PC-9 (cell line): ENCODE data around the gene ENTHD1. TPM values are rescaled to one million over a fixed set of nuclear protein-coding genes. Genes with fewer than 3 reads are reported as not detected.

Experiments
- BruUV-seq: library from RNA; stranded (reverse); fragments of 400-500 nt; replicated peaks from 2 replicates; lab custom pipeline; 2021; lab: Mats Ljungman, UMichigan
- CTCF ChIA-PET: fragments of 300-600 bp; sonication (Branson Sonifier 250); formaldehyde crosslinking; loops from one replicate; lab custom pipeline; 2022; ENCODE audit warnings: antibody characterized with exemption; lab: Charles Lee
- POLR2A ChIA-PET: fragments of 300-600 bp; sonication (Branson Sonifier 250); formaldehyde crosslinking; loops from one replicate; lab custom pipeline; 2022; ENCODE audit warnings: antibody characterized with exemption; ENCODE audit not compliant: unreplicated experiment; lab: Charles Lee
- DNase-seq, 2 experiments: peaks; one replicate each; pipeline versions ENCODE4 v3.0.0 to v3.0.0-alpha.2; 2015 to 2022; ENCODE audit warnings: mixed read lengths in 1 of 2
- H2AFZ ChIP-seq: fragments of 200-600 bp; sonication (generic); 2 replicates; pipeline ENCODE4 v1.8.1; 2017; ENCODE audit warnings: antibody characterized with exemption
- H3F3A ChIP-seq: fragments of 200-600 bp; sonication (generic); 2 replicates; pipeline ENCODE4 v1.8.1; 2017; ENCODE audit warnings: antibody characterized with exemption, mild to moderate bottlenecking, low read depth; ENCODE audit not compliant: insufficient read depth
- H3K27ac ChIP-seq: fragments of 200-600 bp; sonication (generic); 2 replicates; pipeline ENCODE4 v1.6.1; 2016; ENCODE audit warnings: mixed run types
- H3K27me3 ChIP-seq: fragments of 200-600 bp; sonication (generic); 2 replicates; pipeline ENCODE4 v1.6.1; 2016; ENCODE audit warnings: low read depth, mixed run types; ENCODE audit not compliant: insufficient read depth
- H3K36me3 ChIP-seq: fragments of 200-600 bp; sonication (generic); 2 replicates; pipeline ENCODE4 v1.6.1; 2016; ENCODE audit warnings: low read depth, mixed run types
- H3K4me1 ChIP-seq: fragments of 200-600 bp; sonication (generic); replicated peaks from 2 replicates; pipeline ENCODE4 v1.6.1; 2016; ENCODE audit warnings: mixed run types; ENCODE audit not compliant: insufficient read depth
- H3K4me2 ChIP-seq: fragments of 200-600 bp; sonication (generic); 2 replicates; pipeline ENCODE4 v1.6.1; 2017; ENCODE audit warnings: mixed run types
- H3K4me3 ChIP-seq: fragments of 200-600 bp; sonication (generic); 2 replicates; pipeline ENCODE4 v1.6.1; 2016; ENCODE audit warnings: mixed run types
- H3K79me2 ChIP-seq: fragments of 200-600 bp; sonication (generic); 2 replicates; pipeline ENCODE4 v1.6.1; 2017; ENCODE audit warnings: low read depth, mixed run types
- H3K9me2 ChIP-seq: fragments of 200-600 bp; sonication (generic); 2 replicates; pipeline ENCODE4 v1.8.1; 2017; ENCODE audit warnings: mild to moderate bottlenecking; ENCODE audit not compliant: insufficient read depth
- H3K9me3 ChIP-seq: fragments of 200-600 bp; sonication (generic); 2 replicates; pipeline ENCODE4 v1.8.1; 2016; ENCODE audit warnings: low read depth; ENCODE audit not compliant: insufficient read depth
- H4K20me1 ChIP-seq: fragments of 200-600 bp; sonication (generic); 2 replicates; pipeline ENCODE4 v1.8.1; 2017; ENCODE audit not compliant: insufficient read depth
- EZH2 ChIP-seq: fragments of 200-600 bp; sonication (generic); IDR thresholded peaks from 2 replicates; pipeline ENCODE4 v1.8.0; 2017; ENCODE audit warnings: antibody characterized with exemption, low read depth
- intact Hi-C: fragments of 100-400 bp; cut with micrococcal nuclease; formaldehyde crosslinking; loops from one replicate; pipeline ENCODE4 v1.10.0; 2022; ENCODE audit not compliant: unreplicated experiment
- total RNA-seq: library from RNA; stranded (reverse); gene quantifications from 2 replicates; pipeline ENCODE4 v1.2.3, GENCODE V29; 2021
- TF ChIP-seq, protein P1 (sequence below): fragments of 200-600 bp; sonication (generic); conservative IDR thresholded peaks from 2 replicates; pipeline ENCODE4 v1.6.1; 2017; ENCODE audit warnings: mixed run types, antibody characterized with exemption, mild to moderate bottlenecking, moderate library complexity

The ENTHD1 gene
- total RNA-seq, 1 experiment from 2014 or later, result not detected

DNA sequence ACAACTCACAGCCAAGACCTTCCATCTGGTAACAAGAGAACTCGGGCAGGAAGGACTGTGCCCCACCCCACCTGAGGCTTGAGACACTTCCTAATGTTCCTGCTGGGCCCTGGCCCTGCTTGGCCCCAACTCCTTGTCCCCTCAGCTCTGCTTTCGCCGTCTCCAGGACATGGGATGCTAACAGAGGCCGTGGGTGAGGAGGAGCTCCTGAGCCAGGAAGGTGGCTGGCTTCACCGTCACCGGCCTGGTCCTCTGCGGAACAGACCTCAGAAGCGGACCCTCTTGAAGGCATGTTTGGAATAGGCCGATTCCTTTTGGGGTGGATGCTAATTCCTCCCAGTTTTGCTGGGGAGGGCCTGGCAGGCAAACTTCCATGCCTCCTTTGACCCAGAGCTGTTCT lies 168.7 kb downstream of the ENTHD1 start:
- intact Hi-C loops, result no loop called here
- TF ChIP-seq, protein P1, sequence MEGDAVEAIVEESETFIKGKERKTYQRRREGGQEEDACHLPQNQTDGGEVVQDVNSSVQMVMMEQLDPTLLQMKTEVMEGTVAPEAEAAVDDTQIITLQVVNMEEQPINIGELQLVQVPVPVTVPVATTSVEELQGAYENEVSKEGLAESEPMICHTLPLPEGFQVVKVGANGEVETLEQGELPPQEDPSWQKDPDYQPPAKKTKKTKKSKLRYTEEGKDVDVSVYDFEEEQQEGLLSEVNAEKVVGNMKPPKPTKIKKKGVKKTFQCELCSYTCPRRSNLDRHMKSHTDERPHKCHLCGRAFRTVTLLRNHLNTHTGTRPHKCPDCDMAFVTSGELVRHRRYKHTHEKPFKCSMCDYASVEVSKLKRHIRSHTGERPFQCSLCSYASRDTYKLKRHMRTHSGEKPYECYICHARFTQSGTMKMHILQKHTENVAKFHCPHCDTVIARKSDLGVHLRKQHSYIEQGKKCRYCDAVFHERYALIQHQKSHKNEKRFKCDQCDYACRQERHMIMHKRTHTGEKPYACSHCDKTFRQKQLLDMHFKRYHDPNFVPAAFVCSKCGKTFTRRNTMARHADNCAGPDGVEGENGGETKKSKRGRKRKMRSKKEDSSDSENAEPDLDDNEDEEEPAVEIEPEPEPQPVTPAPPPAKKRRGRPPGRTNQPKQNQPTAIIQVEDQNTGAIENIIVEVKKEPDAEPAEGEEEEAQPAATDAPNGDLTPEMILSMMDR, result no peak
- TF ChIP-seq EZH2, result no peak
- H4K20me1 ChIP-seq, result no peaks in the 10 kb centered on the region
- H3K9me3 ChIP-seq, result no peaks in the 10 kb centered on the region
- no peak overlapping the region for H2AFZ ChIP-seq
- no peaks in the 10 kb centered on the region for H3K4me1 ChIP-seq
- DNase-seq, result no peak
- no peaks in the 10 kb centered on the region for H3F3A ChIP-seq
- no peak overlapping the region for H3K27ac ChIP-seq
- ChIA-PET POLR2A (no interaction called here), CTCF (no interaction called here)
- H3K27me3 ChIP-seq, result peaks cover 60% of the 10 kb centered on the region
- no peaks in the 10 kb centered on the region for H3K9me2 ChIP-seq
- H3K36me3 ChIP-seq, result no peaks in the 10 kb centered on the region
- H3K4me3 ChIP-seq, result no peak overlapping the region
- H3K4me2 ChIP-seq, result no peak overlapping the region
- no peaks in the 10 kb centered on the region for H3K79me2 ChIP-seq
- BruUV-seq, result no TSS peak

DNA sequence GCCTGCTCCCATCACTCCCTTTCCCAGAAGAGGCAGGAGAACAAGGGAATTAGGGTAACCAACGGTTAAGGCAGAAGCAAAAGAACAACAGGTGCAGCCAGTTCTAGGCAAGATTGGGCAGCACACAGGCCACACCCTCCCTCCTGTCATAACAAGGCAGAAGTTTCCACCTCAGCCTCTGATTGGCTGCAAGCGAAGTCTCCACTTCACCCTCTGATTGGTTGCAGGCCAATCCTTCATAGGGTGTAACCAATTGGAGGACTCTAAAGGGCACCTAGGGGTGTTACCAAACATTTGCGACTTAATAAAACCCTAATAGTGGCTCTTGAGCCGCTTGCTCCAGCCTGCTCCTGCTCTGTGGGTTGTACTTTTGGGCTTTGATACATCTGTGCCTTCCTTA lies 169.2 kb downstream of the ENTHD1 start:
- Histone ChIP-seq H3K4me2 (no peak overlapping the region), H3K27me3 (peaks cover 65% of the 10 kb centered on the region), H4K20me1 (no peaks in the 10 kb centered on the region), H3K4me3 (no peak overlapping the region), H3K9me2 (no peaks in the 10 kb centered on the region), H2AFZ (no peak overlapping the region), H3K36me3 (no peaks in the 10 kb centered on the region), H3K9me3 (no peaks in the 10 kb centered on the region), H3K4me1 (no peaks in the 10 kb centered on the region), H3K79me2 (no peaks in the 10 kb centered on the region), H3K27ac (no peak overlapping the region), H3F3A (no peaks in the 10 kb centered on the region)
- intact Hi-C loops, result no loop called here
- TF ChIP-seq, protein P1, result no peak
- TF ChIP-seq EZH2, result no peak
- no peak for DNase-seq
- ChIA-PET POLR2A (no interaction called here), CTCF (no interaction called here)
- no TSS peak for BruUV-seq

DNA sequence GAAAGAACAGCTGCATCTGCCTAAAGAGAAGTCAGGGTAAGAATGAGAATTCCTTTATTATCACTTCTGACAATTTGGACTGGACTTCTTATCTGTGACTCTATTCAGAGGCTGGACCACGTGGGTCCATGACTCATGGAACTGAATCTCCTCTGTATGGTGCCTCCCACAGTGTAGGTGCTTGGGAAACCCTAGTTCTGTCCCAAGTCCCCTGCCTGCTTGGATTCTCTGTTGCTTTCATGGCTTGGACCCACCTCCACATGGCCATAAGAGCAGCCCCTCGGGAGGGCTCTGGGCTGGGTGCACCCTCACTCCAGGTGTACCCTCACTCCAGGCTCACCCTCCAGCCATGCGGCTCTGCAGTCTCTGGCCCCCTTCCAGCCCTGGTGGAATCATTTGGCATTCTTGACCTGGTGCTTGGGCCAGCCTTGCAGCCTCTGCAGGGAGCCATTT lies 169.6 kb downstream of the ENTHD1 start:
- no peaks in the 10 kb centered on the region for H4K20me1 ChIP-seq
- DNase-seq, result peak; percentile 35 to 52
- intact Hi-C loops, result no loop called here
- H3K4me3 ChIP-seq, result no peak overlapping the region
- ChIA-PET POLR2A (no interaction called here), CTCF (no interaction called here)
- H3K79me2 ChIP-seq, result no peaks in the 10 kb centered on the region
- no peak overlapping the region for H3K27ac ChIP-seq
- BruUV-seq, result no TSS peak
- no peaks in the 10 kb centered on the region for H3F3A ChIP-seq
- peaks cover 62% of the 10 kb centered on the region for H3K27me3 ChIP-seq
- no peaks in the 10 kb centered on the region for H3K9me2 ChIP-seq
- H3K4me2 ChIP-seq, result no peak overlapping the region
- no peaks in the 10 kb centered on the region for H3K9me3 ChIP-seq
- no peaks in the 10 kb centered on the region for H3K4me1 ChIP-seq
- H3K36me3 ChIP-seq, result no peaks in the 10 kb centered on the region
- H2AFZ ChIP-seq, result no peak overlapping the region
- TF ChIP-seq, protein P1, result no peak
- TF ChIP-seq EZH2, result no peak
